GM13976 (cell line): ENCODE results near the gene CXXC1.
"Not testable (repeated sequence)": the region's sequence is repeated elsewhere in the genome, so short reads cannot be mapped to it uniquely, and the experiment has no call there.

Experiments
- DNase-seq: peaks from one replicate; pipeline ENCODE4 v3.0.0; 2012; ENCODE audit warnings: low spot score
- in situ Hi-C: fragments of 300-500 bp; cut with MboI; formaldehyde crosslinking; loops from one replicate; pipeline ENCODE4 v1.12.0; 2022; ENCODE audit warnings: low sequenced_read_pairs, mixed read lengths, inconsistent platforms; ENCODE audit not compliant: unreplicated experiment
- TF ChIP-seq, protein P1 (sequence below): IDR thresholded peaks from 2 replicates; pipeline ENCODE4 v1.5.1; 2012; ENCODE audit warnings: borderline replicate concordance, mild to moderate bottlenecking; ENCODE audit not compliant: insufficient read depth; ENCODE audit errors: extremely low read depth, missing control alignments, control extremely low read depth

CXXC1 gene

DNA sequence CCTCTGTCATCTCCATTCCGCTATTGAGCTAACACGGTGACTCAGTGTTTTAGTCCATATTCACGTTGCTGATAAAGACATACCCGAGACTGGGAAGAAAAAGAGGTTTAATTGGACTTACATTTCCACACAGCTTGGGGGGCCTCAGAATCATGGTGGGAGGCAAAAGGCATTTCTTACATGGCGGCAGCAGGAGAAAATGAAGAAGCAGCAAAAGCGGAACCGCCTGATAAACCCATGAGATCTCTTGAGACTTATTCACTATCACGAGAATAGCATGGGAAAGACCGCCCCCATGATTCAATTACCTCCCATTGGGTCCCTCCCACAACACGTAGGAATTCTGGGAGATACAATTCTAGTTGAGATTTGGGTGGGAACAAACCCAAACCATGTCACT, 22.6 kb upstream of the CXXC1 start:
- in situ Hi-C loops: no loop called here
- DNase-seq: no peak
- TF ChIP-seq, protein P1, sequence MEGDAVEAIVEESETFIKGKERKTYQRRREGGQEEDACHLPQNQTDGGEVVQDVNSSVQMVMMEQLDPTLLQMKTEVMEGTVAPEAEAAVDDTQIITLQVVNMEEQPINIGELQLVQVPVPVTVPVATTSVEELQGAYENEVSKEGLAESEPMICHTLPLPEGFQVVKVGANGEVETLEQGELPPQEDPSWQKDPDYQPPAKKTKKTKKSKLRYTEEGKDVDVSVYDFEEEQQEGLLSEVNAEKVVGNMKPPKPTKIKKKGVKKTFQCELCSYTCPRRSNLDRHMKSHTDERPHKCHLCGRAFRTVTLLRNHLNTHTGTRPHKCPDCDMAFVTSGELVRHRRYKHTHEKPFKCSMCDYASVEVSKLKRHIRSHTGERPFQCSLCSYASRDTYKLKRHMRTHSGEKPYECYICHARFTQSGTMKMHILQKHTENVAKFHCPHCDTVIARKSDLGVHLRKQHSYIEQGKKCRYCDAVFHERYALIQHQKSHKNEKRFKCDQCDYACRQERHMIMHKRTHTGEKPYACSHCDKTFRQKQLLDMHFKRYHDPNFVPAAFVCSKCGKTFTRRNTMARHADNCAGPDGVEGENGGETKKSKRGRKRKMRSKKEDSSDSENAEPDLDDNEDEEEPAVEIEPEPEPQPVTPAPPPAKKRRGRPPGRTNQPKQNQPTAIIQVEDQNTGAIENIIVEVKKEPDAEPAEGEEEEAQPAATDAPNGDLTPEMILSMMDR: no peak

DNA sequence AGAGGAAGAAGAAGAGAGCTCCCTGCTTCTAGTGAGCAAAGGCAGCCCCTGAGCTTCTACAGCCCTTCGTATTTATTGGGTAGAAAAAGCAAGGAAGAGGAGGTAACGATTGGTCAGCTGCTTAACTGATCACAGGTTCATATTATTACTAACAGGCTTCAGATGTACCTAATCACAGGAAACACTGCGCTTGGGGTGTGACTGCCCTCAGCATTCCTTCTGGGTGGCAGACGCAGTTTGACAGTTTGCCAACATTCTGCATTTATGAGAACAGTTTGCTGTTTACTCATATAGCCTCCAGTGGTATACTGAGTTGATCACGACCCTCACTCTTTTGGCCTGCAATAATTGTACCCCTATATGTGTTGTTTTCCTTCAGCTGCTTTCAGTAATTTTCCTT, 21.4 kb upstream of the CXXC1 start:
- DNase-seq, in situ Hi-C loops: not testable (repeated sequence)

DNA sequence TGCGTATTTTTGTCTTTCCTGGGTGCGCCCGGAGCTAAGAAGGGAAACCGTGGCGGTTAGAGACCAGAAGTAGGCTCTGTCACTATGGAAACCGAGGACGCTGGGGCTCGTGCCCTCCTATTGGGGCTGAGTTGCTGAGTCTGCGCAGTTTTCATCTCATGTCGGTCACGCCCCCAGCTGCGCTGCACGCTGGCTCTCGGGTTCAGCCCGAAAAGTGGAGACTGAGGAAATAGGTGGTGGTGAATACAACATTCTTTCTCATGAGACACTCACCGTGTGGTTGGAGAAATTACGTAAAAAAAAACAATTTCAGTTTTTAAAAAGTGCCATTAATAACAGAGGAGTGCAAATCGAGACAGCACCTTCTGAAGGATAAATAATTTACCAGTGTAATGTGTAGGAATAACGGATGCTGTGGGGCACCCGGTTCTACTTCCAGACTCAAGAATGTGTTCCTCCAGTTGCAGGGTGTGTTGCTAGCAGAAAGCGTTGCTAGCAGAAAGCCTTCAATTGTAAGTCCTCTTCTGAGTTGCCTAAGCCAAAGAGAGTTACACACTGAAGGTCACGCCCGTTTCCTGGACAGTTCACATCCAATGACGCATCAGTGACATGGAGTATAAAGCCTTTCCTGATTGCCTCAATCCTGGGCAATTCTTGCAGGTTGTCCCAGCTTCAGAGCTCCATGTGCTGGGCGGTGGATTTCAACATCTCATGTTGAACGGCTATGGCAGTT, 20.4 kb upstream of the CXXC1 start:
- in situ Hi-C loops: no loop called here
- DNase-seq: peak; percentile 89
- TF ChIP-seq, protein P1: no peak

DNA sequence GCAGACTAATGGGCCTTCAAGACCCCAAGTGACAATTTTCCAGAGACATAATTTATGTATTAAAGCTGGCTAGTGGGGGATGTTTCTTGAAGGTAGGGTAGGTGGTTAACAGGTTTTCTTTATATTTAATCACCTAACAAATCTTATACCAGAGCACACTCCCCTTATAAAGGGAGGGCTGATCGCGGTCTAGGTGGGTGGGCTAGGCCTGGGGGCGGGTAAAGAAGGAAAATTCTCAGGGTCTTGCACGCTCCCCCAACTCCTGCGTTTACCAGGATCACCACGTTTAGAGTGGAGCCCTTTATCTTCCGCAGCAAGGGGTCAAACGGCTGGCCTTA, 19.9 kb upstream of the CXXC1 start:
- in situ Hi-C loops: no loop called here
- no peak for DNase-seq
- TF ChIP-seq, protein P1: no peak

DNA sequence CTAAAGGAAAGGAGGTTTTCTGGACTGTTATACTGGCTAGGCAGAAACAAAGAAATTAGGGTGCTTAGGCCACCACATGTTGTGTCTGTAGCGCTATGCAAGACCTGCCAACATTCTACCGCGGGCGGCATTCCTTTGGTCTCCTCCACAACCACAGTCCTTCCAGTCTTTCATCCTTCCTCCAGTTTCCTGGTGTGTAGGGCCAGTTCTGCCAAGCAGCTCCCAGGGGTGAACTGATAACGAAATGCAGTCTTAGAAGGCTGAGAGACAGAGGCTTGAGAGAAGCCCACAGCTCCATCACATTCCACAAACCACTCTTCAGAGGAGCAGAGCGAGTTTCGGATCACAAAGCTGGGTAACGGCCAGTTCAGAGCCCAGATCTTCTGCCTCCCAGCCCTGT, 19.5 kb upstream of the CXXC1 start:
- TF ChIP-seq, protein P1: no peak
- DNase-seq: no peak
- in situ Hi-C loops: no loop called here

DNA sequence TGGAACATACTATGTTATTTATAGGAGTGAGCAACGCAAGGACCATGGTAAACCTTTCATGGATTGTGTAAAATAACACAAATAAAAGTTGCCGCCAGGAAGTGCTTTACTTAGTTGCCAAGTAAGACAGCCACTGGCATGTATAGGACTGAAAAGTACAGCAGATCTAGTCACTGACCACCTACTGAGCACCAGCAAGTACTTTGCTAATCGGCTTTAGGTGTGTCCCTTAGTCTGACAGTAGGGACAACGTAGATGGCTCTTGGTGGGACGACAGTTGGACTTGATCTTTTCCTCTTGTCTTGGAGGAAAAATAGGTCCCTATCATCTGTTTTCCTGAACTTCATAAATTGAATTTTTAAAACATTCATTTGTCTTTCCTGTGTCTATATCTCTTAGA, 13.6 kb upstream of the CXXC1 start:
- TF ChIP-seq, protein P1: no peak
- in situ Hi-C loops: no loop called here
- no peak for DNase-seq

DNA sequence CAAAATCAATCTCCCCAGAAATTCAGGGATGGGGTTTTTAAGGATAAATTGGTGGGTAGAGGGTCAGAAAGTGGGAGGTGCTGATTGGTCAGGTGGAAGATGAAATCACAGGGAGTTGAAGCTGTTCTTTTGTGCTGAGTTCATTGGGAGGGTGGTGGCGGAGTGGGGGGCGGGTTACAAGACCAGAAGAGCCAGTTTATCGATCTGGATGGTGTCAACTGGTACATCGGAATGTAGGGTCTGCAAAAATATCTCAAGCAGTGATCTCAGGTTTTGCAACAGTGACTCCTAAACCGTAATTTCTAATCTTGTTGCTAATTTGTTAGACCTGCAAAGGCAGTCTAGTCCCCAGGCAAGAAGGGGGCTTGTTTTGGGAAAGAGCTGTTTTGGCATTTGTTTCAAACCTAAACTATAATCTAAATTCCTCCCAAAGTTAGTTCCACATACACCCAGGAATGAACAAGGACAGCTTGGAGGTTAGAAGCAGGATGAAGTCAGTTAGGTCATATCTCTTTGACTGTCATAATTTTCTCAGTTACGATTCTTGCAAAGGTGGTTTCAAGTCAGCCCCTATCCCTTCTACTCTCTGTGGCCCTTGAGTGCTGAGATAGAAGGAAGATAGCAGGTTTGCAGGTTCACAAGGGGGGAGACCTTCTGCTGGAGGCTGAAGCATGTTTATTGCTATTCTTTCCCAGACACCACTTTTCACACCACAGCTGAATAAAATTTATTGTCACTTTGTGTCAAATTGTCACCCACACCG, 12.3 kb upstream of the CXXC1 start:
- DNase-seq: no peak
- TF ChIP-seq, protein P1: no peak
- in situ Hi-C loops: no loop called here
